H1 (cell line): ENCODE data around the gene PARD6B. TPM values are rescaled to one million over a fixed set of nuclear protein-coding genes. Genes with fewer than 3 reads are reported as not detected.

Experiments
- CTCF ChIA-PET: fragments of 300-600 bp; sonication (Branson Sonifier 250); formaldehyde crosslinking; loops from one replicate; lab custom pipeline; 2021; ENCODE audit not compliant: partially characterized antibody; lab: Charles Lee
- POLR2A ChIA-PET: fragments of 300-600 bp; sonication (Branson Sonifier 250); formaldehyde crosslinking; loops from one replicate; lab custom pipeline; 2021; ENCODE audit warnings: inconsistent platforms; ENCODE audit not compliant: partially characterized antibody; lab: Charles Lee
- DNase-seq, 2 experiments: peaks; one replicate each; pipeline versions ENCODE4 v3.0.0 to v3.0.0-alpha.2; 2010 to 2022; ENCODE audit warnings: low spot score in 2 of 2, low read depth in 1 of 2, mixed read lengths in 1 of 2
- FAIRE-seq: peaks from 2 replicates; lab custom pipeline; 2011; peaks lifted over from hg19 to GRCh38; lab: Jason Lieb, UNC
- H2AFZ ChIP-seq: 2 replicates; pipeline ENCODE4 v1.8.1; 2012; ENCODE audit warnings: low read length, inconsistent platforms
- H2AK5ac ChIP-seq: 2 replicates; pipeline ENCODE4 v1.6.1; 2013; ENCODE audit warnings: low read depth, low read length
- H2BK120ac ChIP-seq: replicated peaks from 2 replicates; pipeline ENCODE3; 2013; ENCODE audit warnings: low read depth, low read length, inconsistent platforms
- H2BK12ac ChIP-seq: 2 replicates; pipeline ENCODE4 v1.6.1; 2013; ENCODE audit warnings: low read depth, low read length
- H2BK15ac ChIP-seq: 2 replicates; pipeline ENCODE4 v1.6.1; 2013; ENCODE audit warnings: low read length
- H2BK20ac ChIP-seq: 2 replicates; pipeline ENCODE4 v1.6.1; 2013; ENCODE audit warnings: low read length
- H2BK5ac ChIP-seq: 2 replicates; pipeline ENCODE4 v1.6.1; 2013; ENCODE audit warnings: low read depth, low read length
- H3K14ac ChIP-seq: 2 replicates; pipeline ENCODE4 v1.6.1; 2013; ENCODE audit warnings: inconsistent platforms; ENCODE audit not compliant: insufficient read length
- H3K18ac ChIP-seq: 2 replicates; pipeline ENCODE4 v1.6.1; 2013; ENCODE audit warnings: low read length; ENCODE audit errors: extremely low read depth
- H3K23ac ChIP-seq: 2 replicates; pipeline ENCODE4 v1.6.1; 2013; ENCODE audit warnings: inconsistent platforms; ENCODE audit not compliant: insufficient read length
- H3K23me2 ChIP-seq: 2 replicates; pipeline ENCODE4 v1.6.1; 2013; ENCODE audit warnings: low read depth, low read length
- H3K27ac ChIP-seq: 2 replicates; pipeline ENCODE4 v1.6.1; 2011; ENCODE audit warnings: low read depth, low read length, inconsistent platforms
- H3K27me3 ChIP-seq, 4 experiments: replicated peaks in 1 of 4; 1 replicate in 1 of 4; 2 replicates in 3 of 4; pipeline versions ENCODE4 v1.6.1 to v1.8.1; 2011 to 2013; ENCODE audit warnings: low read length in 3 of 4, mild to moderate bottlenecking in 3 of 4, inconsistent platforms in 2 of 4, mixed read lengths in 2 of 4, moderate library complexity in 1 of 4; ENCODE audit not compliant: control insufficient read depth in 3 of 4, insufficient read depth in 3 of 4; ENCODE audit errors: extremely low read depth in 1 of 4
- H3K36me3 ChIP-seq, 4 experiments: 2 replicates each; pipeline versions ENCODE4 v1.6.1 to v1.8.1; 2011 to 2013; ENCODE audit warnings: mild to moderate bottlenecking in 4 of 4, low read length in 3 of 4, moderate library complexity in 2 of 4, control low read depth in 1 of 4, inconsistent platforms in 1 of 4; ENCODE audit not compliant: insufficient read depth in 4 of 4, control insufficient read depth in 2 of 4
- H3K4ac ChIP-seq: replicated peaks from 2 replicates; pipeline ENCODE3; 2013; ENCODE audit warnings: low read length, low read depth, mixed read lengths, inconsistent platforms; ENCODE audit not compliant: insufficient read length
- H3K4me1 ChIP-seq, 4 experiments: replicated peaks in 1 of 4; 1 replicate in 1 of 4; 2 replicates in 3 of 4; pipeline versions ENCODE4 v1.6.1 to v1.8.1; 2011 to 2013; ENCODE audit warnings: low read length in 3 of 4, inconsistent platforms in 2 of 4, mixed read lengths in 1 of 4; ENCODE audit not compliant: insufficient read depth in 4 of 4, control insufficient read depth in 3 of 4
- H3K4me2 ChIP-seq, 2 experiments: 2 replicates each; pipeline versions ENCODE4 v1.6.1 to v1.8.1; 2011 to 2013; ENCODE audit warnings: low read depth in 2 of 2, low read length in 2 of 2, control low read depth in 1 of 2, inconsistent platforms in 1 of 2, mild to moderate bottlenecking in 1 of 2; ENCODE audit not compliant: insufficient read depth in 1 of 2
- H3K4me3 ChIP-seq, 4 experiments: fragments of 200-600, 300-600 bp in 1 of 4; sonication (generic), shearing (Covaris generic), sonication (Bioruptor Twin) in 1 of 4; 2 replicates each; pipeline versions ENCODE4 v1.5.1 to v1.8.1; 2011 to 2016; ENCODE audit warnings: low read length in 4 of 4, low read depth in 3 of 4, control low read depth in 2 of 4, inconsistent platforms in 2 of 4, mild to moderate bottlenecking in 2 of 4, mixed read lengths in 1 of 4, moderate library complexity in 1 of 4; ENCODE audit not compliant: insufficient read depth in 2 of 4; ENCODE audit errors: extremely low read depth in 1 of 4
- H3K56ac ChIP-seq: replicated peaks from 2 replicates; pipeline ENCODE3; 2013; ENCODE audit warnings: low read depth, mild to moderate bottlenecking, mixed read lengths, low read length, inconsistent platforms; ENCODE audit not compliant: insufficient read length
- H3K79me1 ChIP-seq: 2 replicates; pipeline ENCODE4 v1.6.1; 2013; ENCODE audit warnings: low read depth, low read length, control low read depth
- H3K79me2 ChIP-seq, 2 experiments: 2 replicates each; pipeline versions ENCODE4 v1.6.1 to v1.8.1; 2012 to 2013; ENCODE audit warnings: low read length in 2 of 2, mild to moderate bottlenecking in 2 of 2, inconsistent platforms in 1 of 2; ENCODE audit not compliant: insufficient read depth in 2 of 2, control insufficient read depth in 1 of 2
- H3K9ac ChIP-seq, 4 experiments: replicated peaks in 1 of 4; 1 replicate in 1 of 4; 2 replicates in 3 of 4; pipeline versions ENCODE4 v1.6.1 to v1.8.1; 2011 to 2013; ENCODE audit warnings: low read depth in 3 of 4, low read length in 3 of 4, control low read depth in 2 of 4, mild to moderate bottlenecking in 2 of 4, moderate library complexity in 2 of 4, inconsistent platforms in 1 of 4; ENCODE audit errors: extremely low read depth in 1 of 4
- H3K9me3 ChIP-seq, 2 experiments: 2 replicates each; pipeline versions ENCODE4 v1.6.1 to v1.8.1; 2012 to 2013; ENCODE audit warnings: mild to moderate bottlenecking in 2 of 2, moderate library complexity in 2 of 2, control low read depth in 1 of 2, inconsistent platforms in 1 of 2, low read depth in 1 of 2, low read length in 1 of 2, mixed read lengths in 1 of 2; ENCODE audit not compliant: insufficient read depth in 2 of 2
- H4K20me1 ChIP-seq, 2 experiments: replicated peaks in 1 of 2; 2 replicates each; pipeline versions ENCODE3 to v1.8.1; 2011 to 2013; ENCODE audit warnings: inconsistent platforms in 2 of 2, low read length in 2 of 2, mild to moderate bottlenecking in 1 of 2; ENCODE audit not compliant: insufficient read depth in 2 of 2, control insufficient read depth in 1 of 2
- H4K5ac ChIP-seq: 2 replicates; pipeline ENCODE4 v1.6.1; 2013; ENCODE audit warnings: low read length, low read depth, mixed read lengths, inconsistent platforms; ENCODE audit not compliant: insufficient read length
- H4K8ac ChIP-seq: 2 replicates; pipeline ENCODE4 v1.8.0; 2013; ENCODE audit warnings: mild to moderate bottlenecking, moderate library complexity, low read length, inconsistent platforms; ENCODE audit not compliant: insufficient read depth; ENCODE audit errors: extremely low read depth
- H4K91ac ChIP-seq: replicated peaks from 2 replicates; pipeline ENCODE3; 2013; ENCODE audit warnings: low read length, mixed read lengths, inconsistent platforms; ENCODE audit not compliant: insufficient read length
- KDM1A ChIP-seq: fragments of 200-600, 300-600 bp; sonication (generic); IDR thresholded peaks from 2 replicates; pipeline ENCODE4 v1.7.1; 2016; ENCODE audit warnings: mild to moderate bottlenecking, low read length, borderline replicate concordance
- MAX ChIP-seq: IDR thresholded peaks from 2 replicates; pipeline ENCODE4 v1.6.1; 2012; ENCODE audit warnings: inconsistent platforms
- WGBS, 2 experiments: shearing (Covaris generic) in 1 of 2; methylation state at CpG; one replicate each; pipeline versions ENCODE4 v1.1.6 to v1.1.7; 2013 to 2015; ENCODE audit warnings: low lambda C conversion rate in 2 of 2, mixed read lengths in 2 of 2, inconsistent platforms in 1 of 2, low coverage in 1 of 2, missing lambda C conversion rate in 1 of 2; ENCODE audit not compliant: insufficient replicate concordance in 2 of 2, insufficient coverage in 1 of 2, insufficient read length in 1 of 2; ENCODE audit errors: extremely low coverage in 1 of 2, missing lambda C conversion rate in 1 of 2; 5-methylcytosine and 5-hydroxymethylcytosine counted together
- polyA plus RNA-seq, 7 experiments: library from polyadenylated mRNA; depleted of rRNA in 3 of 7; stranded (reverse) in 5 of 7; unstranded in 2 of 7; fragments of >200 nt in 5 of 7; fragments of 200-250 nt in 2 of 7; gene quantifications; 1 replicate in 5 of 7; 2 replicates in 1 of 7; 4 replicates in 1 of 7; pipeline versions ENCODE4 v1.2.1 to v1.2.3, GENCODE V29; 2011 to 2013; ENCODE audit warnings: missing spikeins in 2 of 7, mixed read lengths in 2 of 7
- total RNA-seq: library from RNA; stranded (reverse); fragmentation: NEBNext Ultra II Directional; extraction: Animal tissue kit (Norgen Biotek cat#: 25700); gene quantifications from 2 replicates; pipeline ENCODE4 v1.2.1, GENCODE V29; 2021

PARD6B gene
- total and polyA plus RNA-seq, 2 of the 8 experiments (the other 6 are each of a cell fraction or from before 2014, with no cell fraction given), result 5.2 to 34.1 TPM

DNA sequence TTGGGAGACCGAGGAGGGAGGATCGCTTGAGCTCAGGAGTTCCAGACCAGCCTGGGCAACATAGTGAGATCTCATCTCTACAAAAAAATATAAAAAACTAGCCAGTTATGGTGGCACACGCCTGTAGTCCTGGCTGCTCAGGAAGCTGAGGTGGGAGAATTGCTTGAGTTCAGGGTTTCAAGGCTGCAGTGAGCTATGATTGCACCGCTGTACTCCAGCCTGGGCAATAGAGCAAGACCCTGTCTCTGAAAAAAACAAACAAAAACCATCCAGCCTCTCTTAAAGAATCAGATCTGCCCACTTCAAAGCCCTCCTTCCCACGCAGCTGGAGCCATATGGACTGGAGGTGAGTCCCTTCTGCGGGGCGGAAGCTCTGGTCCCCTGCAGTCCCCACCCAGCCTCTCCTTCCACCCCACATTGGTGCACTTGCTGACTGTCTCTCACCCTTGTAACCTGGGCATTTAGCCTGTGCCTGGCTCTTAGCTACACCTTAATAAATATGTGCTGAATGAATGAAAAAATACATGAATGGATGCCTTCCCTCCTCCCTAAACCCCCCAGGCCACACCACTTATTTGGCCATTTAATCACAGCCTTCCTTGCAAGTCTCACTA lies 7.2 kb upstream of the PARD6B start:
- ChIA-PET CTCF (interaction anchor here (1.1 to 3.5 kb wide), 11 partner anchors 10 to 138 kb away, joined by 3 to 16 read pairs (median 5); partner anchors contain the start of gene BCAS4), POLR2A (interaction anchor here (0.5 to 1.8 kb wide), 6 partner anchors 10 to 31 kb away, joined by 3 to 6 read pairs (median 4); no protein-coding TSS in a partner anchor)
- peak overlapping the region; percentile 72; the same call in 1 of the 2 replicates for H2BK20ac ChIP-seq
- no peaks in the 10 kb centered on the region; the same call in 1 of the 2 replicates for H3K23me2 ChIP-seq
- 0 out of 2 replicates have a peak overlapping the region, but pooled peaks have one; percentile 49 for H2BK5ac ChIP-seq
- no peaks in the 10 kb centered on the region for H3K9me3 ChIP-seq
- peak overlapping the region in 1 of 2 experiments; percentile 45; a peak in 1 of 4 replicates for H3K4me2 ChIP-seq
- no peak overlapping the region for H3K14ac ChIP-seq
- peak overlapping the region; percentile 41; the same call in 1 of the 2 replicates for H2AK5ac ChIP-seq
- peak overlapping the region; percentile 91; the same call in 1 of the 2 replicates for H2BK12ac ChIP-seq
- 90% methylated on average over 7 of the region's 7 CpGs; no CpG with 5 or more reads in 1 of the 2 experiments for WGBS, 2 experiments
- no peak overlapping the region for H3K23ac ChIP-seq
- no peaks in the 10 kb centered on the region for H3K36me3 ChIP-seq
- no peaks in the 10 kb centered on the region for H3K79me1 ChIP-seq
- no peaks in the 10 kb centered on the region for H3K27me3 ChIP-seq
- H3K4me3 ChIP-seq, result no peak overlapping the region
- H4K5ac ChIP-seq, result no peak overlapping the region
- H3K4ac ChIP-seq, result no peak overlapping the region
- H3K18ac ChIP-seq, result peak overlapping the region; percentile 79; the same call in 1 of the 2 replicates
- FAIRE-seq, result no peak
- no peaks in the 10 kb centered on the region for H4K20me1 ChIP-seq
- no peak overlapping the region for H4K8ac ChIP-seq
- DNase-seq, result no peak
- no peak overlapping the region for H4K91ac ChIP-seq
- TF ChIP-seq KDM1A (peak; percentile 25; the same call in 1 of the 2 replicates), MAX (no peak)
- TF ChIP-seq, all 59 proteins: peak for 1
- no peak overlapping the region for H3K27ac ChIP-seq
- H2BK15ac ChIP-seq, result peak overlapping the region; percentile 50; the same call in 1 of the 2 replicates
- peaks cover 0 to 6% (median 4%) of the 10 kb centered on the region in 4 experiments; a peak in 4 of 7 replicates for H3K4me1 ChIP-seq
- no peak overlapping the region for H2BK120ac ChIP-seq
- no peak overlapping the region for H3K9ac ChIP-seq
- H3K79me2 ChIP-seq, result no peaks in the 10 kb centered on the region
- H2AFZ ChIP-seq, result peak overlapping the region; percentile 93; the same call in 1 of the 2 replicates
- no peak overlapping the region for H3K56ac ChIP-seq
